Neutrophil (primary cell): ENCODE measurements around the gene RBCK1.
A peak's percentile ranks its signal among the peaks of the same experiment; 100 is the strongest.
"Not testable (repeated sequence)": the region's sequence is repeated elsewhere in the genome, so short reads cannot be mapped to it uniquely, and the experiment has no call there.

ENCODE experiments used
- H3K27ac ChIP-seq: fragments of 200-600 bp; sonication (generic); 2 replicates; pipeline ENCODE4 v1.5.1; 2016; ENCODE audit warnings: mild to moderate bottlenecking, moderate library complexity
- H3K27me3 ChIP-seq: fragments of 200-600 bp; sonication (generic); 2 replicates; pipeline ENCODE4 v1.6.0; 2016; ENCODE audit warnings: mild to moderate bottlenecking
- H3K36me3 ChIP-seq: fragments of 200-600 bp; sonication (generic); 2 replicates; pipeline ENCODE4 v1.5.1; 2017
- H3K4me1 ChIP-seq, 2 experiments: fragments of 200-600 bp in 1 of 2; sonication (generic) in 1 of 2; 1 replicate in 1 of 2; 2 replicates in 1 of 2; pipeline versions ENCODE4 v1.5.1 to v1.6.1; 2013 to 2016; ENCODE audit warnings: low read depth in 1 of 2, low read length in 1 of 2, mild to moderate bottlenecking in 1 of 2, moderate library complexity in 1 of 2; ENCODE audit not compliant: control insufficient read depth in 1 of 2, insufficient read depth in 1 of 2
- H3K4me3 ChIP-seq, 2 experiments: fragments of 200-600 bp in 1 of 2; sonication (generic) in 1 of 2; 1 replicate in 1 of 2; 2 replicates in 1 of 2; pipeline ENCODE4 v1.5.1; 2013 to 2016; ENCODE audit warnings: low read depth in 1 of 2, low read length in 1 of 2, mild to moderate bottlenecking in 1 of 2, moderate library complexity in 1 of 2
- H3K9me3 ChIP-seq: fragments of 200-600 bp; sonication (generic); 2 replicates; pipeline ENCODE4 v1.5.1; 2016
- CTCF ChIP-seq: fragments of 200-600 bp; sonication (generic); IDR thresholded peaks from 2 replicates; pipeline ENCODE4 v1.5.1; 2016; ENCODE audit warnings: antibody characterized with exemption

The RBCK1 gene

GRCh38 chr20:373171-373890, 34.8 kb upstream of the RBCK1 start:
- Histone ChIP-seq H3K27me3 (no peaks in the 10 kb centered on the region), H3K4me3 (peak overlapping the region in 1 of 2 experiments; percentile 11), H3K4me1 (peaks cover 35 to 50% of the 10 kb centered on the region in 2 experiments), H3K36me3 (no peaks in the 10 kb centered on the region), H3K9me3 (no peaks in the 10 kb centered on the region), H3K27ac (peak overlapping the region; percentile 85)
- peak; percentile 25 for TF ChIP-seq CTCF

- H3K9me3 ChIP-seq: no peaks in the 10 kb centered on the region
- no peak overlapping the region for H3K27ac ChIP-seq
- TF ChIP-seq CTCF: no peak
- H3K4me3 ChIP-seq: no peak overlapping the region
- H3K4me1 ChIP-seq: peaks cover 29 to 40% of the 10 kb centered on the region in 2 experiments
- no peaks in the 10 kb centered on the region for H3K36me3 ChIP-seq
- H3K27me3 ChIP-seq: no peaks in the 10 kb centered on the region
Observed at GRCh38 chr20:375265-375889, 32.7 kb upstream of the RBCK1 start.

DNA sequence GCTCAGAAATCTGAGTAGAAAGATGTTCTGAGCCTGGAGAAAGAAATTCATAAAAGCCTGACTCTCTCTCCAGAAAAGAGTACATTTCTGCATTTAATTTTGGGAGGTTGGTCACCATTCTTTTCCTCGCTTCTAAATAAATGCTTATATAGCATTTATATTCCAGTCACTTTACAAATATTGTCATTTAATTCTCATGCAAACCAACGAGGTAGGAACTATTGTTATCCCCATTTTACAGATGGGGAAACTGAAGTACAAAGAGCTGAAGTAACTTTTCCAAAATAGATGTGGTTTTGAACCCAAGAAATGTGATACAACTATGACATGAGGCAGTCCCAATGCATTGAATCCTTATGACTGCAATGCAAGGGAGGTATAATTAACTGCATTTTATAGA, 32.0 kb upstream of the RBCK1 start:
- H3K36me3 ChIP-seq: no peaks in the 10 kb centered on the region
- no peaks in the 10 kb centered on the region for H3K9me3 ChIP-seq
- no peak overlapping the region for H3K4me3 ChIP-seq
- H3K27me3 ChIP-seq: no peaks in the 10 kb centered on the region
- peaks cover 33% of the 10 kb centered on the region in 2 experiments for H3K4me1 ChIP-seq
- no peak overlapping the region for H3K27ac ChIP-seq
- no peak for TF ChIP-seq CTCF

DNA sequence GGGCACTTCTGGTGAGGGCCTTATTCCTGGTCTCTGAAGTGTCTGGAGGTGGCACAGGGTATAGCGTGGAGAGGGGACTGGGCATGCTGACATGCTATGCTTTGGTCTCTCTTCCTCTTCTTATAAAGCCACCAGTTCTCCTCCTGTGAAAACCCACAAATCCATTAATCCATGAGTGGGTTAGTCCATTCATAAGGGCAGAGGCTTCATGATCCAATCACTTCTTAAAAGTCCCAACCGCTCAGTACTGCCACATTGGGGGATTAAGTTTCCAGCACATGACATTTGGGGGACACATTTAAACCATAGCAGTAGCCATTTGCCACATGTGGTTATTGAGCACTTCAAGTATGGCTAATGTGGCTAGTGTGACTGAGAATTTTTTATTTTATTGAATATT, 31.3 kb upstream of the RBCK1 start:
- H3K27me3 ChIP-seq: no peaks in the 10 kb centered on the region
- no peak overlapping the region for H3K4me3 ChIP-seq
- no peak for TF ChIP-seq CTCF
- H3K36me3 ChIP-seq: no peaks in the 10 kb centered on the region
- H3K4me1 ChIP-seq: peaks cover 27 to 32% of the 10 kb centered on the region in 2 experiments
- H3K9me3 ChIP-seq: no peaks in the 10 kb centered on the region
- no peak overlapping the region for H3K27ac ChIP-seq

- not testable (repeated sequence) for H3K9me3 ChIP-seq, H3K4me3 ChIP-seq, H3K36me3 ChIP-seq, H3K27me3 ChIP-seq, H3K27ac ChIP-seq
- peaks cover 27 to 31% of the 10 kb centered on the region in 2 experiments for H3K4me1 ChIP-seq
Observed at GRCh38 chr20:377578-377977, 30.5 kb upstream of the RBCK1 start.

GRCh38 chr20:378961-379336, 29.1 kb upstream of the RBCK1 start:
- TF ChIP-seq CTCF: no peak
- no peaks in the 10 kb centered on the region for H3K36me3 ChIP-seq
- no peak overlapping the region for H3K4me3 ChIP-seq
- no peak overlapping the region for H3K27ac ChIP-seq
- no peaks in the 10 kb centered on the region for H3K9me3 ChIP-seq
- peaks cover 19 to 20% of the 10 kb centered on the region in 2 experiments for H3K4me1 ChIP-seq
- no peaks in the 10 kb centered on the region for H3K27me3 ChIP-seq
